Neutrophil (primary cell): ENCODE measurements around the gene LDLRAD4.

ENCODE experiments used
- H3K27ac ChIP-seq: fragments of 200-600 bp; sonication (generic); 2 replicates; pipeline ENCODE4 v1.5.1; 2016; ENCODE audit warnings: mild to moderate bottlenecking, moderate library complexity
- H3K27me3 ChIP-seq: fragments of 200-600 bp; sonication (generic); 2 replicates; pipeline ENCODE4 v1.6.0; 2016; ENCODE audit warnings: mild to moderate bottlenecking
- H3K36me3 ChIP-seq: fragments of 200-600 bp; sonication (generic); 2 replicates; pipeline ENCODE4 v1.5.1; 2017
- H3K4me1 ChIP-seq, 2 experiments: fragments of 200-600 bp in 1 of 2; sonication (generic) in 1 of 2; 1 replicate in 1 of 2; 2 replicates in 1 of 2; pipeline versions ENCODE4 v1.5.1 to v1.6.1; 2013 to 2016; ENCODE audit warnings: low read depth in 1 of 2, low read length in 1 of 2, mild to moderate bottlenecking in 1 of 2, moderate library complexity in 1 of 2; ENCODE audit not compliant: control insufficient read depth in 1 of 2, insufficient read depth in 1 of 2
- H3K4me3 ChIP-seq, 2 experiments: fragments of 200-600 bp in 1 of 2; sonication (generic) in 1 of 2; 1 replicate in 1 of 2; 2 replicates in 1 of 2; pipeline ENCODE4 v1.5.1; 2013 to 2016; ENCODE audit warnings: low read depth in 1 of 2, low read length in 1 of 2, mild to moderate bottlenecking in 1 of 2, moderate library complexity in 1 of 2
- H3K9me3 ChIP-seq: fragments of 200-600 bp; sonication (generic); 2 replicates; pipeline ENCODE4 v1.5.1; 2016
- TF ChIP-seq, protein P1 (sequence below): fragments of 200-600 bp; sonication (generic); IDR thresholded peaks from 2 replicates; pipeline ENCODE4 v1.5.1; 2016; ENCODE audit warnings: antibody characterized with exemption

LDLRAD4 gene

GRCh38 chr18:13247506-13247905 lies 28.9 kb downstream of the LDLRAD4 start:
- TF ChIP-seq, protein P1, sequence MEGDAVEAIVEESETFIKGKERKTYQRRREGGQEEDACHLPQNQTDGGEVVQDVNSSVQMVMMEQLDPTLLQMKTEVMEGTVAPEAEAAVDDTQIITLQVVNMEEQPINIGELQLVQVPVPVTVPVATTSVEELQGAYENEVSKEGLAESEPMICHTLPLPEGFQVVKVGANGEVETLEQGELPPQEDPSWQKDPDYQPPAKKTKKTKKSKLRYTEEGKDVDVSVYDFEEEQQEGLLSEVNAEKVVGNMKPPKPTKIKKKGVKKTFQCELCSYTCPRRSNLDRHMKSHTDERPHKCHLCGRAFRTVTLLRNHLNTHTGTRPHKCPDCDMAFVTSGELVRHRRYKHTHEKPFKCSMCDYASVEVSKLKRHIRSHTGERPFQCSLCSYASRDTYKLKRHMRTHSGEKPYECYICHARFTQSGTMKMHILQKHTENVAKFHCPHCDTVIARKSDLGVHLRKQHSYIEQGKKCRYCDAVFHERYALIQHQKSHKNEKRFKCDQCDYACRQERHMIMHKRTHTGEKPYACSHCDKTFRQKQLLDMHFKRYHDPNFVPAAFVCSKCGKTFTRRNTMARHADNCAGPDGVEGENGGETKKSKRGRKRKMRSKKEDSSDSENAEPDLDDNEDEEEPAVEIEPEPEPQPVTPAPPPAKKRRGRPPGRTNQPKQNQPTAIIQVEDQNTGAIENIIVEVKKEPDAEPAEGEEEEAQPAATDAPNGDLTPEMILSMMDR, result no peak

DNA sequence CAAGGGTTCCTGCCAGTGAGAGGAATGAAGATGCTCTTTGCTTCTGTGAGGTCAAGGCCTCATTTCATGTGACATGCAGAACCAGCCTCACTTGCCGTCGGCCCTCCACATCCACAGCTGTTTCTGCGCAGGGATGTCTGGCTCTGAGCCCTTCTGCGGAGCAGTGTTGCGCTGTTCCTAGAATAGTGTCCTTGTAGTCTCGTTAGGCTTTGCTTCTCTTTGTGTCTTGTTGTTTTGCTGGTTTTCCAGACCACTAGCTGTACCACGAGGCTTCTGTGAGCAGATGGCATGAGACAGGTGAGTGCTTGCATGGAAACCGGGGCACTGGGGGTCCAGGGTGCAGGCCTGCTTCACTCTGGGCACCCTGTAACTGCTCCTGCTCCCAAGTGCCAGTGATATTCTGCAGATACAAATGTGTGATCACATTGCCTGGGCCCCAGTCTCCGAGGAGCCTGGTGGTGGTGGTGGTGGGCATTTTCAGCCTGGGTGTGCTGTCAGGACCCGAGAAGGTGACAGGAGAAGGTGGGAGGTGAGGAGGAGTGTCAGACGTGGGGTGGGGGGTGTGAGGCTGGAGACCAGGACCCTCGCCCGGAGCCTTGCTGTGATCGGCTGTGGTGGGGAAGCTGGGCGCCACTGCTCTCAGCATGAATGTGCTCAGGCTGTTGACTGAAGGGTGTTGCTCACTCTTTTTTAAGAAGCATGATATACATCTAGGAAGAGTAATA lies 34.3 kb downstream of the LDLRAD4 start:
- H3K27me3 ChIP-seq, result no peaks in the 10 kb centered on the region

More at GRCh38 chr18:13247506-13247905, 28.9 kb downstream of the LDLRAD4 start:
- Histone ChIP-seq H3K4me1 (no peaks in the 10 kb centered on the region), H3K27ac (no peak overlapping the region), H3K9me3 (no peaks in the 10 kb centered on the region), H3K4me3 (no peak overlapping the region), H3K36me3 (no peaks in the 10 kb centered on the region), H3K27me3 (no peaks in the 10 kb centered on the region)

GRCh38 chr18:13253786-13254688 lies 35.5 kb downstream of the LDLRAD4 start:
- H3K4me1 ChIP-seq, result no peaks in the 10 kb centered on the region
- H3K4me3 ChIP-seq, result no peak overlapping the region
- no peaks in the 10 kb centered on the region for H3K9me3 ChIP-seq
- no peak overlapping the region for H3K27ac ChIP-seq
- no peaks in the 10 kb centered on the region for H3K36me3 ChIP-seq
- no peaks in the 10 kb centered on the region for H3K27me3 ChIP-seq
- TF ChIP-seq, protein P1, result no peak

More for the DNA sequence above, 34.3 kb downstream of the LDLRAD4 start:
- Histone ChIP-seq H3K36me3 (no peaks in the 10 kb centered on the region), H3K27ac (no peak overlapping the region), H3K4me3 (no peak overlapping the region), H3K4me1 (no peaks in the 10 kb centered on the region), H3K9me3 (no peaks in the 10 kb centered on the region)
- TF ChIP-seq, protein P1, result no peak

DNA sequence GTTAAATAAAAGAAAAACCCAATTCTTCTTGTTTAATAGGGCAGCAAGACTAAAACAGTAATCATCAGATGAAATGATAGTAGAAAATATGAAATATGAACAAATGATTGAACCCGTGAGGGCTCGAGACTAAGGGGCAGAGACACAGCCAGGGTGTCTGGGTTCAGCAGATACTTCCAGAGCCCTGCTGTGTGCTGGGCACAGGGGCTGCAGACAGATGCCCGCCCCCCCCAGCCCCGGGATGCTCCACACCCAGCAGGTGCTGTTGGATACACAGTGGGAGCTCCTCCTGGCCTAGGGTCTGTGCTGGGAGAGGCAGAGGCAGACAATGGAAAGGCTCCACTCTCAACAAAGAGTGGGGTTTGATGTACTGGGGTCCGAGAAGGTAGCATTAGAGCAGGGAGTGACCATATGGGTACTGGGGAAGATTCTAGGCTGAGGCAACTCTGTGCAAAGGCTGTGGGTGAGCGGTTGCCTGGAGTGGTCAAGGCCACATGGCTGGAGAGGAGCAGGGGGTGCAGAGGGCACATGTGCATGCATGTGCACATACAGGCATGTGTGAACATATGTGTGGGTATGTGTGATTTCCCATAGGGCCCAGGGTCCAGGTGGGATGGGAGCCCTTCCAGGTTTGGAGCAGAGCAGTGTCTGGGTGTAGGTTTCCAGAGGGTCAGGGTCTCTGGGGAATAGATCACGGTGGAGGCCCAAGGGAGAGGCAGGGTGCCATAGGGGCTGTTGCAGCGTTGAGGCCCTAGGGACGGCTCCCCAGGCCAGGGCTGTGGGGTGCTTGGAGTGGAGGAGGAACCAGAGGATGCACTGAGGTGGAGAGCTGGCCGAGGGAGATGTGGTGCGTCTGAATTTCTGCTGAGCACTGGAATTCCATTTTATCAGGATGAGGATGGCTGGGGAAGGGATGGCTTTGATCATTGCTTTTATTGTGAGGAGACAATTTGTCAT lies 36.7 kb downstream of the LDLRAD4 start:
- Histone ChIP-seq H3K9me3 (no peaks in the 10 kb centered on the region), H3K4me3 (no peak overlapping the region), H3K27ac (no peak overlapping the region), H3K27me3 (no peaks in the 10 kb centered on the region), H3K36me3 (no peaks in the 10 kb centered on the region), H3K4me1 (no peaks in the 10 kb centered on the region)
- TF ChIP-seq, protein P1, result no peak
